GM21529 (cell line): ENCODE data around the gene ACMSD.
"Not testable (repeated sequence)": the region's sequence is repeated elsewhere in the genome, so short reads cannot be mapped to it uniquely, and the experiment has no call there.

Experiments
- ATAC-seq: cut with Tn5 transposase; IDR thresholded peaks from one replicate; pipeline ENCODE4 v1.9.1; 2021; ENCODE audit not compliant: unreplicated experiment

The ACMSD gene

GRCh38 chr2:134838143-134838620, at the start of gene ACMSD:
ACMSD (plus strand) TSS chr2:134838616; CDS start chr2:134838683, 67 bp downstream.
- ATAC-seq, result no peak

GRCh38 chr2:134790487-134790886, 47.9 kb upstream of the ACMSD start:
- ATAC-seq, result no peak

- ATAC-seq, result no peak
These were observed 46.8 kb upstream of the ACMSD start for GRCh38 chr2:134791616-134792015.

- ATAC-seq, result no peak
These were observed 46.2 kb upstream of the ACMSD start for GRCh38 chr2:134792186-134792585.

- ATAC-seq, result no peak
These were observed 42.7 kb upstream of the ACMSD start for GRCh38 chr2:134795765-134796164.

- ATAC-seq, result no peak
These were observed 42.0 kb upstream of the ACMSD start for GRCh38 chr2:134796373-134796772.

- ATAC-seq, result no peak
These were observed 38.5 kb upstream of the ACMSD start for GRCh38 chr2:134799936-134800335.

- no peak for ATAC-seq
These were observed 38.1 kb upstream of the ACMSD start for GRCh38 chr2:134800341-134800740.

GRCh38 chr2:134803609-134804405, 34.6 kb upstream of the ACMSD start:
- not testable (repeated sequence) for ATAC-seq

- no peak for ATAC-seq
These were observed 22.7 kb upstream of the ACMSD start for GRCh38 chr2:134815741-134816140.

- no peak for ATAC-seq
These were observed 20.1 kb upstream of the ACMSD start for GRCh38 chr2:134818321-134818720.

GRCh38 chr2:134819334-134819733, 19.1 kb upstream of the ACMSD start:
- no peak for ATAC-seq

- ATAC-seq, result no peak
These were observed 15.0 kb upstream of the ACMSD start for GRCh38 chr2:134823431-134823830.

- no peak for ATAC-seq
These were observed 14.6 kb upstream of the ACMSD start for GRCh38 chr2:134823832-134824231.

- not testable (repeated sequence) for ATAC-seq
These were observed 12.7 kb upstream of the ACMSD start for GRCh38 chr2:134825716-134826115.

GRCh38 chr2:134835471-134835870, 2.9 kb upstream of the ACMSD start:
- ATAC-seq, result no peak

- no peak for ATAC-seq
These were observed 1.4 kb upstream of the ACMSD start for GRCh38 chr2:134836986-134837385.

GRCh38 chr2:134839649-134840048, 1.2 kb downstream of the ACMSD start:
- ATAC-seq, result no peak

- no peak for ATAC-seq
These were observed 4.6 kb downstream of the ACMSD start for GRCh38 chr2:134842930-134843490.

GRCh38 chr2:134843968-134844367, 5.6 kb downstream of the ACMSD start:
- ATAC-seq, result no peak

GRCh38 chr2:134845028-134845427, 6.6 kb downstream of the ACMSD start:
- ATAC-seq, result no peak

- no peak for ATAC-seq
These were observed 7.3 kb downstream of the ACMSD start for GRCh38 chr2:134845719-134846118.
